Measurements from ENCODE around the gene IL22RA2.

The IL22RA2 gene

GRCh38 chr6:137121401-137121997 is 51.9 kb downstream of the IL22RA2 start:
- Histone ChIP-seq H3K27ac (ENCODE audit: extremely low read depth, low read depth, low read length) (no peak overlapping the region), H3K36me3 (ENCODE audit: control insufficient read depth in 2 of 2, insufficient read depth in 1 of 2, low read length in 2 of 2) (no peaks in the 10 kb centered on the region), H3K9me3 (ENCODE audit: control insufficient read depth, insufficient read depth, low read depth, low read length) (no peaks in the 10 kb centered on the region), H3K4me1 (ENCODE audit: control insufficient read depth, insufficient read depth, low read length) (no peaks in the 10 kb centered on the region), H3K4me3 (ENCODE audit: low read depth, low read length) (no peak overlapping the region)
- ChIA-PET POLR2A (no interaction called here), CTCF (interaction anchor here (0.8 to 2.0 kb wide), 3 partner anchors 14 to 520 kb away, joined by 3 to 6 read pairs (median 3); no protein-coding TSS in a partner anchor)
- TF ChIP-seq ZNF121 (tag by site-specific recombination; IDR thresholded peaks at IDR 0.05) = no peak
- TF ChIP-seq, protein P1, sequence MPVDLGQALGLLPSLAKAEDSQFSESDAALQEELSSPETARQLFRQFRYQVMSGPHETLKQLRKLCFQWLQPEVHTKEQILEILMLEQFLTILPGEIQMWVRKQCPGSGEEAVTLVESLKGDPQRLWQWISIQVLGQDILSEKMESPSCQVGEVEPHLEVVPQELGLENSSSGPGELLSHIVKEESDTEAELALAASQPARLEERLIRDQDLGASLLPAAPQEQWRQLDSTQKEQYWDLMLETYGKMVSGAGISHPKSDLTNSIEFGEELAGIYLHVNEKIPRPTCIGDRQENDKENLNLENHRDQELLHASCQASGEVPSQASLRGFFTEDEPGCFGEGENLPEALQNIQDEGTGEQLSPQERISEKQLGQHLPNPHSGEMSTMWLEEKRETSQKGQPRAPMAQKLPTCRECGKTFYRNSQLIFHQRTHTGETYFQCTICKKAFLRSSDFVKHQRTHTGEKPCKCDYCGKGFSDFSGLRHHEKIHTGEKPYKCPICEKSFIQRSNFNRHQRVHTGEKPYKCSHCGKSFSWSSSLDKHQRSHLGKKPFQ (tag by site-specific recombination; IDR thresholded peaks at IDR 0.05) = no peak
- TF ChIP-seq ZNF391 (tag by site-specific recombination; IDR thresholded peaks at IDR 0.05; ENCODE audit: borderline replicate concordance, low read depth) = no peak
- no peak for TF ChIP-seq ZSCAN16 (tag by site-specific recombination; IDR thresholded peaks at IDR 0.05)
- TF ChIP-seq, protein P2, sequence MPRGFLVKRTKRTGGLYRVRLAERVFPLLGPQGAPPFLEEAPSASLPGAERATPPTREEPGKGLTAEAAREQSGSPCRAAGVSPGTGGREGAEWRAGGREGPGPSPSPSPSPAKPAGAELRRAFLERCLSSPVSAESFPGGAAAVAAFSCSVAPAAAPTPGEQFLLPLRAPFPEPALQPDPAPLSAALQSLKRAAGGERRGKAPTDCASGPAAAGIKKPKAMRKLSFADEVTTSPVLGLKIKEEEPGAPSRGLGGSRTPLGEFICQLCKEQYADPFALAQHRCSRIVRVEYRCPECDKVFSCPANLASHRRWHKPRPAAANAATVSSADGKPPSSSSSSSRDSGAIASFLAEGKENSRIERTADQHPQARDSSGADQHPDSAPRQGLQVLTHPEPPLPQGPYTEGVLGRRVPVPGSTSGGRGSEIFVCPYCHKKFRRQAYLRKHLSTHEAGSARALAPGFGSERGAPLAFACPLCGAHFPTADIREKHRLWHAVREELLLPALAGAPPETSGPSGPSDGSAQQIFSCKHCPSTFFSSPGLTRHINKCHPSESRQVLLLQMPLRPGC (tag by site-specific recombination; IDR thresholded peaks at IDR 0.05) = no peak
- TF ChIP-seq, protein P3, sequence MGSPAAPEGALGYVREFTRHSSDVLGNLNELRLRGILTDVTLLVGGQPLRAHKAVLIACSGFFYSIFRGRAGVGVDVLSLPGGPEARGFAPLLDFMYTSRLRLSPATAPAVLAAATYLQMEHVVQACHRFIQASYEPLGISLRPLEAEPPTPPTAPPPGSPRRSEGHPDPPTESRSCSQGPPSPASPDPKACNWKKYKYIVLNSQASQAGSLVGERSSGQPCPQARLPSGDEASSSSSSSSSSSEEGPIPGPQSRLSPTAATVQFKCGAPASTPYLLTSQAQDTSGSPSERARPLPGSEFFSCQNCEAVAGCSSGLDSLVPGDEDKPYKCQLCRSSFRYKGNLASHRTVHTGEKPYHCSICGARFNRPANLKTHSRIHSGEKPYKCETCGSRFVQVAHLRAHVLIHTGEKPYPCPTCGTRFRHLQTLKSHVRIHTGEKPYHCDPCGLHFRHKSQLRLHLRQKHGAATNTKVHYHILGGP (tag by site-specific recombination; IDR thresholded peaks at IDR 0.05) = no peak
- no peak for TF ChIP-seq ZNF394 (tag by site-specific recombination; IDR thresholded peaks at IDR 0.05; ENCODE audit: borderline replicate concordance)
- TF ChIP-seq ZNF350 (tag by site-specific recombination; IDR thresholded peaks at IDR 0.05) = no peak
- TF ChIP-seq ZNF211 (tag by site-specific recombination; IDR thresholded peaks at IDR 0.05; ENCODE audit: low read depth) = no peak
- no peak for TF ChIP-seq PBX3 (CRISPR knock-in tag; IDR thresholded peaks at IDR 0.05)
- no peak for TF ChIP-seq BCL11B (tag by site-specific recombination; IDR thresholded peaks at IDR 0.05; ENCODE audit: low read depth)
- TF ChIP-seq ZSCAN30 (tag by site-specific recombination; IDR thresholded peaks at IDR 0.05) = no peak
- TF ChIP-seq, protein P4, sequence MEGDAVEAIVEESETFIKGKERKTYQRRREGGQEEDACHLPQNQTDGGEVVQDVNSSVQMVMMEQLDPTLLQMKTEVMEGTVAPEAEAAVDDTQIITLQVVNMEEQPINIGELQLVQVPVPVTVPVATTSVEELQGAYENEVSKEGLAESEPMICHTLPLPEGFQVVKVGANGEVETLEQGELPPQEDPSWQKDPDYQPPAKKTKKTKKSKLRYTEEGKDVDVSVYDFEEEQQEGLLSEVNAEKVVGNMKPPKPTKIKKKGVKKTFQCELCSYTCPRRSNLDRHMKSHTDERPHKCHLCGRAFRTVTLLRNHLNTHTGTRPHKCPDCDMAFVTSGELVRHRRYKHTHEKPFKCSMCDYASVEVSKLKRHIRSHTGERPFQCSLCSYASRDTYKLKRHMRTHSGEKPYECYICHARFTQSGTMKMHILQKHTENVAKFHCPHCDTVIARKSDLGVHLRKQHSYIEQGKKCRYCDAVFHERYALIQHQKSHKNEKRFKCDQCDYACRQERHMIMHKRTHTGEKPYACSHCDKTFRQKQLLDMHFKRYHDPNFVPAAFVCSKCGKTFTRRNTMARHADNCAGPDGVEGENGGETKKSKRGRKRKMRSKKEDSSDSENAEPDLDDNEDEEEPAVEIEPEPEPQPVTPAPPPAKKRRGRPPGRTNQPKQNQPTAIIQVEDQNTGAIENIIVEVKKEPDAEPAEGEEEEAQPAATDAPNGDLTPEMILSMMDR (tag by site-specific recombination; IDR thresholded peaks at IDR 0.05) = no peak
- no peak for TF ChIP-seq ZIC2 (tag by site-specific recombination; IDR thresholded peaks at IDR 0.05)
- TF ChIP-seq SP3 (tag by site-specific recombination; IDR thresholded peaks at IDR 0.05) = no peak
- TF ChIP-seq, protein P5, sequence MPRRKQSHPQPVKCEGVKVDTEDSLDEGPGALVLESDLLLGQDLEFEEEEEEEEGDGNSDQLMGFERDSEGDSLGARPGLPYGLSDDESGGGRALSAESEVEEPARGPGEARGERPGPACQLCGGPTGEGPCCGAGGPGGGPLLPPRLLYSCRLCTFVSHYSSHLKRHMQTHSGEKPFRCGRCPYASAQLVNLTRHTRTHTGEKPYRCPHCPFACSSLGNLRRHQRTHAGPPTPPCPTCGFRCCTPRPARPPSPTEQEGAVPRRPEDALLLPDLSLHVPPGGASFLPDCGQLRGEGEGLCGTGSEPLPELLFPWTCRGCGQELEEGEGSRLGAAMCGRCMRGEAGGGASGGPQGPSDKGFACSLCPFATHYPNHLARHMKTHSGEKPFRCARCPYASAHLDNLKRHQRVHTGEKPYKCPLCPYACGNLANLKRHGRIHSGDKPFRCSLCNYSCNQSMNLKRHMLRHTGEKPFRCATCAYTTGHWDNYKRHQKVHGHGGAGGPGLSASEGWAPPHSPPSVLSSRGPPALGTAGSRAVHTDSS (tag by site-specific recombination; IDR thresholded peaks at IDR 0.05) = no peak
- no peak for TF ChIP-seq ZNF585B (tag by site-specific recombination; IDR thresholded peaks at IDR 0.05)
- TF ChIP-seq, protein P6, sequence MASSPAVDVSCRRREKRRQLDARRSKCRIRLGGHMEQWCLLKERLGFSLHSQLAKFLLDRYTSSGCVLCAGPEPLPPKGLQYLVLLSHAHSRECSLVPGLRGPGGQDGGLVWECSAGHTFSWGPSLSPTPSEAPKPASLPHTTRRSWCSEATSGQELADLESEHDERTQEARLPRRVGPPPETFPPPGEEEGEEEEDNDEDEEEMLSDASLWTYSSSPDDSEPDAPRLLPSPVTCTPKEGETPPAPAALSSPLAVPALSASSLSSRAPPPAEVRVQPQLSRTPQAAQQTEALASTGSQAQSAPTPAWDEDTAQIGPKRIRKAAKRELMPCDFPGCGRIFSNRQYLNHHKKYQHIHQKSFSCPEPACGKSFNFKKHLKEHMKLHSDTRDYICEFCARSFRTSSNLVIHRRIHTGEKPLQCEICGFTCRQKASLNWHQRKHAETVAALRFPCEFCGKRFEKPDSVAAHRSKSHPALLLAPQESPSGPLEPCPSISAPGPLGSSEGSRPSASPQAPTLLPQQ (tag by site-specific recombination; IDR thresholded peaks at IDR 0.05) = no peak
